K562 (cell line): ENCODE results near the gene TMEM120B. TPM values are rescaled to one million over a fixed set of nuclear protein-coding genes. Genes with fewer than 3 reads are reported as not detected.

Experiments
- ARID3A ChIP-seq: IDR thresholded peaks from 2 replicates; pipeline ENCODE4 v1.6.1; 2012; ENCODE audit warnings: low read depth, low read length, improper control_type of control experiment, borderline replicate concordance
- ASH1L ChIP-seq: fragments of 450-650 bp; IDR thresholded peaks from 2 replicates; pipeline ENCODE4 v1.6.1; 2018; ENCODE audit warnings: borderline replicate concordance, mild to moderate bottlenecking, low read depth; ENCODE audit not compliant: partially characterized antibody
- BHLHE40 ChIP-seq: IDR thresholded peaks from 2 replicates; pipeline ENCODE4 v1.6.1; 2011; ENCODE audit warnings: low read length, improper control_type of control experiment
- BMI1 ChIP-seq: fragments of 150-350 bp; IDR thresholded peaks from 2 replicates; pipeline ENCODE4 v1.6.1; 2014; ENCODE audit warnings: low read length
- DEAF1 ChIP-seq: fragments of 450-650 bp; formaldehyde crosslinking; IDR thresholded peaks from 2 replicates; pipeline ENCODE4 v1.4.0; 2020; ENCODE audit warnings: mild to moderate bottlenecking, moderate library complexity
- ELK3 ChIP-seq: fragments of 450-650 bp; formaldehyde crosslinking; IDR thresholded peaks from 2 replicates; pipeline ENCODE4 v1.4.0; 2020; ENCODE audit warnings: mild to moderate bottlenecking
- GTF3C2 ChIP-seq: IDR thresholded peaks from 3 replicates; pipeline ENCODE4 v1.6.1; 2011; ENCODE audit warnings: borderline replicate concordance, mild to moderate bottlenecking, moderate library complexity; ENCODE audit not compliant: insufficient read length; ENCODE audit errors: extremely low read depth
- HBP1 ChIP-seq: fragments of 450-650 bp; formaldehyde crosslinking; IDR thresholded peaks from 2 replicates; pipeline ENCODE4 v1.4.0; 2022; ENCODE audit warnings: missing genetic modification characterization
- ID3 ChIP-seq, 2 experiments: fragments of 250-450 bp in 1 of 2; fragments of 450-650 bp in 1 of 2; sonication (Bioruptor Pico) in 1 of 2; IDR thresholded peaks; 2 replicates each; pipeline versions ENCODE4 v1.6.1 to v1.8.0; 2016 to 2021; ENCODE audit warnings: mild to moderate bottlenecking in 2 of 2, moderate library complexity in 2 of 2, missing compliant biosample characterization in 1 of 2, missing genetic modification characterization in 1 of 2
- NFYB ChIP-seq: IDR thresholded peaks from 2 replicates; pipeline ENCODE4 v1.6.1; 2011; ENCODE audit warnings: mild to moderate bottlenecking, moderate library complexity; ENCODE audit not compliant: insufficient read length; ENCODE audit errors: extremely low read depth
- PKNOX1 ChIP-seq: fragments of 450-650 bp; IDR thresholded peaks from 2 replicates; pipeline ENCODE4 v1.6.1; 2016
- SAFB ChIP-seq: fragments of 200-400 bp; formaldehyde crosslinking; IDR thresholded peaks from 2 replicates; pipeline ENCODE4 v1.6.1; 2017; ENCODE audit warnings: low read depth, low read length, borderline replicate concordance
- SMARCC2 ChIP-seq: fragments of 450-650 bp; IDR thresholded peaks from 2 replicates; pipeline ENCODE4 v1.6.1; 2017; ENCODE audit warnings: antibody characterized with exemption, moderate library complexity, mild to moderate bottlenecking, low read depth
- ZNF561 ChIP-seq: fragments of 450-650 bp; formaldehyde crosslinking; conservative IDR thresholded peaks from 2 replicates; pipeline ENCODE4 v1.4.0; 2020; ENCODE audit warnings: mild to moderate bottlenecking, moderate library complexity
- ZNF695 ChIP-seq: fragments of 450-650 bp; formaldehyde crosslinking; IDR thresholded peaks from 2 replicates; pipeline ENCODE4 v1.4.0; 2020; ENCODE audit warnings: mild to moderate bottlenecking, moderate library complexity
- polyA plus RNA-seq, 8 experiments: library from polyadenylated mRNA; depleted of rRNA in 4 of 8; stranded (reverse) in 5 of 8; unstranded in 3 of 8; fragments of >200 nt; fragmentation: Nextera tagmentation in 2 of 8; fragmentation: Illumina TruSeq in 1 of 8; extraction: Ambion mirVana in 2 of 8; extraction: Trizol in 1 of 8; gene quantifications; 2 replicates each; pipeline versions ENCODE4 v1.2.1 to v1.2.3, GENCODE V29; 2011 to 2014; ENCODE audit warnings: inconsistent platforms in 1 of 8, missing spikeins in 1 of 8
- total RNA-seq, 7 experiments: library from RNA; depleted of rRNA in 6 of 7; stranded (reverse); fragments of >200 nt in 6 of 7; fragmentation: Illumina TruSeq in 2 of 7; extraction: Trizol in 2 of 7; gene quantifications; 2 replicates each; pipeline versions ENCODE4 v1.2.1 to v1.2.3, GENCODE V29; 2011 to 2021; ENCODE audit warnings: low replicate concordance in 1 of 7

Gene TMEM120B
- total and polyA plus RNA-seq, 9 of the 15 experiments (the other 6 are each of a cell fraction or from before 2014, with no cell fraction given): 1.7 to 18.6 (median 7.4) TPM

GRCh38 chr12:121748571-121749265, 36.2 kb downstream of the TMEM120B start (continued):
- TF ChIP-seq HBP1 (CRISPR knock-in tag) (0 out of 2 replicates have a peak, but pooled peaks have one; percentile 5), BMI1 (no peak), SMARCC2 (peak; percentile 58; the same call in 1 of the 2 replicates), BHLHE40 (0 out of 2 replicates have a peak, but pooled peaks have one; percentile 25), ELK3 (CRISPR knock-in tag) (no peak), NFYB (no peak), GTF3C2 (no peak), ASH1L (no peak), SAFB (no peak), PKNOX1 (0 out of 2 replicates have a peak, but pooled peaks have one; percentile 47), ARID3A (no peak), DEAF1 (CRISPR knock-in tag) (no peak), ZNF561 (no peak), ZNF695 (CRISPR knock-in tag) (no peak), ID3 (CRISPR knock-in tag; IDR thresholded peaks at IDR 0.05) (no peak), ID3 (tag; IDR thresholded peaks at IDR 0.05) (peak; percentile 77)
